K562 (cell line): Measurements from ENCODE around the gene TSHZ1. TPM values are rescaled to one million over a fixed set of nuclear protein-coding genes. Genes with fewer than 3 reads are reported as not detected.

ENCODE experiments used
- ATAC-seq: fragments of 200-7000 bp; cut with Tn5 transposase; 3 replicates; pipeline ENCODE4 v1.9.1; 2020; ENCODE audit warnings: moderate library complexity
- BruUV-seq: library from RNA; stranded (reverse); fragments of 400-500 nt; replicated peaks from 2 replicates; lab custom pipeline; 2021; lab: Mats Ljungman, UMichigan
- CTCF ChIA-PET: fragments of 300-600 bp; formaldehyde crosslinking; extraction: SDS; loops from one replicate; lab custom pipeline; 2021; ENCODE audit warnings: low intra/inter-chr PET ratio; lab: Yijun Ruan, JAX
- POLR2A ChIA-PET: fragments of 300-600, 350-650 bp; sonication (Branson Sonifier 250); formaldehyde crosslinking; extraction: SDS; loops from one replicate; lab custom pipeline; 2021; ENCODE audit warnings: antibody characterized with exemption, inconsistent platforms; lab: Yijun Ruan, JAX
- DNase-seq, 4 experiments: peaks; one replicate each; pipeline versions ENCODE4 v3.0.0 to v3.0.0-alpha.2; 2011 to 2018; ENCODE audit warnings: low spot score in 3 of 4, mixed read lengths in 3 of 4; ENCODE audit errors: extremely low read depth in 1 of 4
- FAIRE-seq: peaks from 2 replicates; lab custom pipeline; 2011; peaks lifted over from hg19 to GRCh38; lab: Jason Lieb, UNC
- H2AFZ ChIP-seq: 2 replicates; pipeline ENCODE4 v1.6.0; 2011; ENCODE audit warnings: low read depth, low read length, control low read depth, inconsistent platforms
- H3K27ac ChIP-seq: fragments of 200-600 bp; 3 replicates; pipeline ENCODE4 v1.8.0; 2011; ENCODE audit warnings: low read depth, mild to moderate bottlenecking, control low read depth, inconsistent platforms, low read length, moderate library complexity, mixed read lengths; ENCODE audit errors: extremely low read depth
- H3K27me3 ChIP-seq, 2 experiments: fragments of 300-600 bp in 1 of 2; 2 replicates in 1 of 2; 3 replicates in 1 of 2; pipeline versions ENCODE4 v1.6.0 to v1.8.0; 2011; ENCODE audit warnings: inconsistent platforms in 2 of 2, low read length in 2 of 2, mild to moderate bottlenecking in 1 of 2, mixed read lengths in 1 of 2, moderate library complexity in 1 of 2; ENCODE audit not compliant: control insufficient read depth in 2 of 2, insufficient read depth in 2 of 2
- H3K36me3 ChIP-seq: fragments of 300-600 bp; 3 replicates; pipeline ENCODE4 v1.8.0; 2011; ENCODE audit warnings: mild to moderate bottlenecking, low read length, inconsistent platforms; ENCODE audit not compliant: control insufficient read depth, insufficient read depth
- H3K4me1 ChIP-seq, 2 experiments: fragments of 200-600 bp in 1 of 2; replicated peaks in 1 of 2; 2 replicates in 1 of 2; 3 replicates in 1 of 2; pipeline versions ENCODE4 v1.5.1 to v1.8.0; 2011; ENCODE audit warnings: inconsistent platforms in 2 of 2, low read length in 2 of 2, mild to moderate bottlenecking in 1 of 2, mixed read lengths in 1 of 2, moderate library complexity in 1 of 2; ENCODE audit not compliant: control insufficient read depth in 2 of 2, insufficient read depth in 2 of 2
- H3K4me2 ChIP-seq: 2 replicates; pipeline ENCODE4 v1.6.1; 2011; ENCODE audit warnings: low read length, control low read depth, inconsistent platforms, mixed read lengths; ENCODE audit not compliant: insufficient read depth
- H3K4me3 ChIP-seq: fragments of 200-600 bp; sonication (generic), shearing (Covaris generic); 2 replicates; pipeline ENCODE4 v1.5.1; 2016; ENCODE audit warnings: control low read depth, inconsistent platforms
- H3K79me2 ChIP-seq: fragments of 200-600 bp; 3 replicates; pipeline ENCODE4 v1.8.0; 2011; ENCODE audit warnings: low read length, inconsistent platforms; ENCODE audit not compliant: control insufficient read depth, insufficient read depth
- H3K9ac ChIP-seq, 2 experiments: 2 replicates each; pipeline versions ENCODE4 v1.6.0 to v1.6.1; 2011; ENCODE audit warnings: low read depth in 2 of 2, low read length in 2 of 2, control low read depth in 1 of 2, inconsistent platforms in 1 of 2, mild to moderate bottlenecking in 1 of 2, mixed read lengths in 1 of 2; ENCODE audit not compliant: insufficient read depth in 1 of 2
- H3K9me1 ChIP-seq: one replicate; pipeline ENCODE4 v1.6.0; 2011; ENCODE audit warnings: inconsistent platforms, mild to moderate bottlenecking, low read length, moderate library complexity; ENCODE audit not compliant: control insufficient read depth, insufficient read depth
- H3K9me3 ChIP-seq: replicated peaks from 2 replicates; pipeline ENCODE4 v1.5.1; 2011; ENCODE audit warnings: low read depth, low read length, inconsistent platforms; ENCODE audit not compliant: control insufficient read depth, insufficient read depth
- H4K20me1 ChIP-seq: replicated peaks from 2 replicates; pipeline ENCODE4 v1.6.1; 2011; ENCODE audit warnings: low read length, inconsistent platforms, mixed read lengths; ENCODE audit not compliant: control insufficient read depth, insufficient read depth
- ATF6 ChIP-seq: sonication (generic); formaldehyde crosslinking; IDR thresholded peaks from 2 replicates; pipeline ENCODE4 v1.4.0; 2020; ENCODE audit warnings: mild to moderate bottlenecking, missing genetic modification reagents
- BRD9 ChIP-seq: fragments of 450-650 bp; IDR thresholded peaks from 2 replicates; pipeline ENCODE4 v1.6.1; 2018; ENCODE audit warnings: low read depth; ENCODE audit not compliant: partially characterized antibody
- DEAF1 ChIP-seq: fragments of 450-650 bp; formaldehyde crosslinking; IDR thresholded peaks from 2 replicates; pipeline ENCODE4 v1.4.0; 2020; ENCODE audit warnings: mild to moderate bottlenecking, moderate library complexity
- ILF3 ChIP-seq: fragments of 450-650 bp; IDR thresholded peaks from 2 replicates; pipeline ENCODE4 v1.6.1; 2018; ENCODE audit warnings: antibody characterized with exemption, mild to moderate bottlenecking, moderate library complexity, borderline replicate concordance
- POLR2H ChIP-seq: IDR thresholded peaks from 2 replicates; pipeline ENCODE4 v1.6.1; 2016; ENCODE audit warnings: missing genetic modification characterization, low read depth, mild to moderate bottlenecking, control low read depth, missing compliant biosample characterization, moderate library complexity
- RBBP5 ChIP-seq: fragments of 200-600 bp; sonication (generic); IDR thresholded peaks from 2 replicates; pipeline ENCODE4 v1.6.1; 2012; ENCODE audit warnings: borderline replicate concordance, mild to moderate bottlenecking, low read length, control low read depth, inconsistent platforms; ENCODE audit not compliant: insufficient read depth, poor library complexity, severe bottlenecking
- SETDB1 ChIP-seq: IDR thresholded peaks from one replicate; pipeline ENCODE4 v1.6.1; 2012; ENCODE audit warnings: low read length, control low read depth, inconsistent platforms
- TRIM24 ChIP-seq, 2 experiments: fragments of 450-650 bp; IDR thresholded peaks; 2 replicates each; pipeline ENCODE4 v1.6.1; 2016
- TRIM28 ChIP-seq: fragments of 450-650 bp; IDR thresholded peaks from 2 replicates; pipeline ENCODE4 v1.6.1; 2017
- WGBS: fragments of 100-300 bp; shearing (Covaris generic); methylation state at CpG from one replicate; pipeline ENCODE4 v1.1.6; 2016; ENCODE audit warnings: low coverage, mixed read lengths; ENCODE audit not compliant: insufficient coverage; ENCODE audit errors: missing lambda C conversion rate; 5-methylcytosine and 5-hydroxymethylcytosine counted together
- in situ Hi-C: fragments of 300-500 bp; cut with MboI; formaldehyde crosslinking; loops from 4 replicates; pipeline ENCODE4 v1.15.0; 2018; ENCODE audit warnings: inconsistent platforms, mixed read lengths
- intact Hi-C: fragments of 100-400 bp; cut with micrococcal nuclease; formaldehyde crosslinking; loops from 2 replicates; pipeline ENCODE4 v1.14.2; 2022
- polyA plus RNA-seq, 8 experiments: library from polyadenylated mRNA; depleted of rRNA in 4 of 8; stranded (reverse) in 5 of 8; unstranded in 3 of 8; fragments of >200 nt; fragmentation: Nextera tagmentation in 2 of 8; fragmentation: Illumina TruSeq in 1 of 8; extraction: Ambion mirVana in 2 of 8; extraction: Trizol in 1 of 8; gene quantifications; 2 replicates each; pipeline versions ENCODE4 v1.2.1 to v1.2.3, GENCODE V29; 2011 to 2014; ENCODE audit warnings: inconsistent platforms in 1 of 8, missing spikeins in 1 of 8
- total RNA-seq, 7 experiments: library from RNA; depleted of rRNA in 6 of 7; stranded (reverse); fragments of >200 nt in 6 of 7; fragmentation: Illumina TruSeq in 2 of 7; extraction: Trizol in 2 of 7; gene quantifications; 2 replicates each; pipeline versions ENCODE4 v1.2.1 to v1.2.3, GENCODE V29; 2011 to 2021; ENCODE audit warnings: low replicate concordance in 1 of 7

Gene TSHZ1
- total and polyA plus RNA-seq, 9 of the 15 experiments (the other 6 are each of a cell fraction or from before 2014, with no cell fraction given) = 1.1 to 7.2 (median 2.7) TPM

- TF ChIP-seq DEAF1 (CRISPR knock-in tag) (no peak), TRIM28 (no peak)
Measured at GRCh38 chr18:75231053-75231406, 20.4 kb downstream of the TSHZ1 start (continued).

GRCh38 chr18:75234901-75235300, 24.3 kb downstream of the TSHZ1 start:
- Histone ChIP-seq H3K27ac (no peak overlapping the region), H3K9me1 (no peaks in the 10 kb centered on the region), H3K27me3 (no peaks in the 10 kb centered on the region), H3K9me3 (no peaks in the 10 kb centered on the region), H3K4me2 (no peak overlapping the region), H3K79me2 (no peaks in the 10 kb centered on the region), H4K20me1 (no peaks in the 10 kb centered on the region), H3K4me1 (peaks cover 0 to 2% of the 10 kb centered on the region in 2 experiments; a peak in 1 of 5 replicates), H3K36me3 (no peaks in the 10 kb centered on the region), H3K9ac (no peak overlapping the region), H2AFZ (no peak overlapping the region), H3K4me3 (no peak overlapping the region)
- TF ChIP-seq ATF6 (CRISPR knock-in tag) (no peak), SETDB1 (no peak), POLR2H (tag) (no peak), RBBP5 (no peak), TRIM24 (IDR thresholded peaks at IDR 0.05) (no peak), BRD9 (no peak), ILF3 (no peak)
- ATAC-seq (no peak), DNase-seq (no peak), FAIRE-seq (no peak)
- CTCF ChIA-PET = no interaction called here
- intact Hi-C loops = no loop called here
- no TSS peak for BruUV-seq
- 71% methylated on average over 12 of the region's 12 CpGs for WGBS
- POLR2A ChIA-PET = no interaction called here
- in situ Hi-C loops = no loop called here
